IPS DF 4.7 (cell line): ENCODE measurements around the gene EMID1.

ENCODE experiments used
- DNase-seq: peaks from one replicate; pipeline ENCODE4 v3.0.0-alpha.2; 2013; ENCODE audit warnings: low spot score; ENCODE audit errors: extremely low read depth

The EMID1 gene

DNA sequence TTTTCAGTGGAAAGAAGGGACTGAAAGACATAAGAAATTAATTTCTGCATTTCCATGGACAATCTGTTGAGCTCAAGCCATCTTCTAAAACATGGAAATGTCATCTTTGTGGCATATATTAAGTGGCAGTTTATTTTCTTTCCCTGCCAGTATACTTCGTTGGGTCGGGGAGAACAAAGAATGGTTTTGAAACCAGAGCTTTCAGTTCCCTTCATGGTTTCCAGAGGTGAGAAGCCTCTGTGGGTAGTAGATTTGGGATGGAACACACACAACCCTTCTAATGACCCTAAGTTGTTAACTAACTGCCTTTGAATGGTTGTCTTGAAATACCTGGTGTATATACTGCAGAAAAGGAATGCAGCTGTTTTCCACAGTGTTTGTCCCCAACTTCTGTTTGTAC lies 83.1 kb downstream of the EMID1 start:
- DNase-seq = no peak

DNA sequence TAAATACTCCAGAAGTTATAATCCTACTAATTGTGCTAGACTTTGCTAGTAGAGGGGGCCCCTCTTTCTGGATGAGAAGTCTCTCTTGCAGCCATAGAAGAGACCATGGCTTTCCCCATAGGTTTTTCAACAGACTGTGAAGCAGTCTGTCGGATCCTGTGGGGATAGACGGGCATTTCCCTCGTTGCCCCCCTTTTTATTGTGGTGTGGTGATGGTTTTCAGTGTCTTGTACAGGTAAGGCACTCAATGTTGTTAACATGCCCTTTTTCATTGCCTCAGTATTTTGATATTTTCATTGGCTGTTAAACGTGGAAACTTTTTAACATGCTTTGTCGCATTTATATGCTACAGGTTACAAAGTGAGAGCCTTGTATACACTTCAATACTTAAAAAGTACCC lies 84.4 kb downstream of the EMID1 start:
- no peak for DNase-seq

DNA sequence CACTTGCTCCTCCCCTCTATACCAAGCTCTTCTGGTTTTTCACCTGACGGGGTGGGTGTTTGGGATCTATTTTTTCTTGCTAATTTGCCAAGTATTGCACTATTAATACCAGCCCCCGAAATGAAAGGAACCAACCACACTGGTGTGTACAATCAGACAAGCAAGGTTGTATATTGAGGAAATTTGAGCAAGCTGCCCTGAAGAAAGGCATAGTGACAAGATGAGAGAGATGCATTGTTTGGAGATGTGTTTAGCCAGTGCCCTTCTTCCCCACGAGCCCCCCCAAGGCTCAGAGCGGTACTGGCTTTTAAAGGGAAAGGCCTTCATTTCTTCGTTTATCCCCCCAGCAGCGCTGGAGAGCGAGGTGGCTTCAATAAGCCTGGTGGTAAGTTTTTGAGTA lies 85.5 kb downstream of the EMID1 start:
- DNase-seq = no peak

DNA sequence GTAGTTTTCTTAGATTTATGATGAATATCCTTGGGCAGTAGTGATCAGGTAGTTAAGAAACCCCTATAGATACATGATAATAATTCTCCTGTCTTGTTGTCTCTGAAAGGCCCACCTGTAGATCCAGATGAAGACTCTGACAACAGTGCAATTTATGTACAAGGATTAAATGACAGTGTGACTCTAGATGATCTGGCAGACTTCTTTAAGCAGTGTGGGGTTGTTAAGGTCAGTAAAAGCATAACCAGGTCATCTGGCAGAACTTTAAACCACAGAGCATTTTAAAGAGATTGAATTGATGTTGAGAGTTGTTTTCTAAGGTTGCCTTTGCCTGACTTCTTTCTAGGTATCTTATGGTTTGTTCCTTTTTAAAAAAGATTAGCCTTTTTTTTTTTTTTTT lies 86.7 kb downstream of the EMID1 start:
- DNase-seq = no peak

DNA sequence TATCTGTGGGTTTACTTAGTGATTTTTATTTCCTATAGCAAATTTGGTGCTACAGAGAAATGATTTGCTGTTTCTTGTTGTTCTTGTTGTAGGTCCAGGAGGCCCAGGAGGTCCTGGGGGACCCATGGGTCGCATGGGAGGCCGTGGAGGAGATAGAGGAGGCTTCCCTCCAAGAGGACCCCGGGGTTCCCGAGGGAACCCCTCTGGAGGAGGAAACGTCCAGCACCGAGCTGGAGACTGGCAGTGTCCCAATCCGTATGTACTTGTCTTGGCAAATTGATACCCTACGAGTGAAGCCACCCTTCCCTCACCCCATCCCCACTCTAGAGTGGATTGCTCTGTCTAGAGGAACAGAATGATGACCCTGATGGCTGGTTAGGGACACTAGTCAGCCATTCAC lies 92.9 kb downstream of the EMID1 start:
- DNase-seq = no peak

DNA sequence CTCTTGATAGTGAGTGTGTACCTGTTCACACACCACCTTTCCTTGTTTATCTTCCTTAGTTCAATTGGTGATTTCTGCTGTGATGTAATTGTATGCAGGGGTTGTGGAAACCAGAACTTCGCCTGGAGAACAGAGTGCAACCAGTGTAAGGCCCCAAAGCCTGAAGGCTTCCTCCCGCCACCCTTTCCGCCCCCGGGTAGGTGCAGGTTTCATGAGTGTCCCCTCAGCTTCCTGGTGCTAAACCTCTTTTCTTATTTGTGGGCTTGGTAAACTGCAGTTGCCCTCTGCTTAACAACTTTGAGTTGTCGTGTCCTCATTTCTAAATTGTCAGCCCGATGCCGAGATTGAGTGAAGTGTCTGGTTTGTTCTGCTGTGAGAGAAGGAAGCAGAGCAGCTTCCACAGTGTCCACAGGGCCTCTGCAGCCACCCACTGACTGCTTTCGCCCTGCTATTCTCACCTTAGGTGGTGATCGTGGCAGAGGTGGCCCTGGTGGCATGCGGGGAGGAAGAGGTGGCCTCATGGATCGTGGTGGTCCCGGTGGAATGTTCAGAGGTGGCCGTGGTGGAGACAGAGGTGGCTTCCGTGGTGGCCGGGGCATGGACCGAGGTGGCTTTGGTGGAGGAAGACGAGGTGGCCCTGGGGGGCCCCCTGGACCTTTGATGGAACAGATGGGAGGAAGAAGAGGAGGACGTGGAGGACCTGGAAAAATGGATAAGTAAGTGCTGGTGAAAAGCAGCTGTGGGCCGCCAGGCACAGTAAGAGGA lies 93.6 kb downstream of the EMID1 start:
- no peak for DNase-seq

DNA sequence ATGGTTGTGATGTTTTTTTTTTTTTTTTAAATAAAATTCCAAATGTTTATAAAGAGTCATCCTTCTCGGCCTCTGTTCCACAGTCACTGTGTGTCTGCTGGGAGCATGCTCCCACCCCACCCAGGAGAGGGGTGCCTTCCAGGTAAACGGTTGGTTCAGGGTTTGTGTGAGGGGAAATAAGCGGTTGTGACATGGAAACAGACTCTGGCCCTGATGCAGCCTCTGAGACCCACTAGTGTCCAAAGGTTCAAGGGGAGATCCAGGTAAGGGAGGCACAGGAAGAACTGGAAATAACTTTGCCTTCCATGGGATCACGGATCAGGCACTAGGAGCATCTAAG lies 94.7 kb downstream of the EMID1 start:
- DNase-seq = no peak

DNA sequence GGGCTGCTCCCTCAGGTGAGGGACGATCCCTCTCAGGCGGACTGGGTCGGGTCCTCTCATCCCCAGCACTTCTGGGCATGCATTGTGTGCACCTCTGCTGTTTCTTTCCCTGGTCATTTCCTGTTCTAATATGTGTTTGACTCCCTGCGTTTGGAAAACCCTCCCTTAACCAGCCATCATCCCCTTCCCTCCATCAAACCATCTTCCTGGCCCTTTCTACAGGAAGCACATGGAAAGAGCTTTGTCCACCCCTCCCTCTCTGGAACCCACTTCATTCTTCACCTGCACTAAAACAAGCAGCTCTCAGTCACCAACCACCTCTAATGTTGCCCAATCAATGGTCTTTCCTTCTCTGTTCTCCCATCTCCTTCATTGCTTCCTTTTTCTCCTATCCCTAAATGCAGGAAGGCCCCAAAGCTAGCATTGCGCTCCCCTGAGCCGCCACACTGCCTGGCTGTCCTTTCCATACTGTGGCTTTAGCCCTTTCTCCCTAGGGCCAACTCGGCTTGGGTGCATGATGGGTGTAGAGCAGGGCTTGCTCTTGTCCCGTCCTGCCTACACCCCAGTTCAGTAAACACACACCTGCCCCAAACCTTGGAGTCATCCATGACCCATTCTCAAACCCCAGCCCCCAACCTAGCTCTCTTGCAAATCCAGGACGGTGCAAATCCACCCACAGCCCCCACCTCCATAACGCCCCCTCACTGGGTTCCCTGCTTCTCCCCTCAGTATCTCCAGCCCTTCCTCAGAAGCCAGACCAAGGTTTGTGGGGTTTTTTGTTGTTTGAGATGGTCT lies 95.3 kb downstream of the EMID1 start:
- no peak for DNase-seq

DNA sequence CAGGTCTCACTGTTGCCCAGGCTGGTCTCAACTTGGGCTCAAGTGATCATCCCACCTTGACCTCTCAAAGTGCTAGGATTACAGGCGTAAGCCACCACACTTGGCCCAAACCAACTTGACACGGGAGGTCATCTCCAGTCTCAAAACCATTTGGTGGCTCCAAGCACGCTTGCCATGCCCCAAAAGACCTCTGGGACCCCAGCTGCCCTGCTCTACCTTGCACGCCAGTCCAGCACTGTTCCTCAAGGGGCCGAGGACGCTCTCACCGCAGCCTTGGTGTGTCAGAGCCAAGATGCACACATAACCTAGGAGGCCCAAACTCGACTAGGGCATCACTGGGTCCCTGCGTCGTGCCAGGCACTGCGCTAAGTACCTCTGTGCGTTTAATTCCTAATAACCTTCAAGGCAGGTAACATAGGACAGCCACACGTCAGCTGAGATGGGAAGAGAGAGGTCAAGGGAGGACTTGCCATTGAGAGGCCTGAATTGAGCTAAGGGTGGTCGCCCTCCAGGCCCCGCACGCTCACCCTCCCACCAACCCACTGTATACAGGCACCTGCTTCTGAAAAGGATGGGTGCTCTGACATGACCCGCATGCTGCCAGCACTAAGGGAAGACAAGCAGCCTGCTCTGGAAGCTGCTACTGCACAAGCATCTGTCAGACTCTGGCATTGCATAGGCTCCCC lies 96.2 kb downstream of the EMID1 start:
- no peak for DNase-seq

DNA sequence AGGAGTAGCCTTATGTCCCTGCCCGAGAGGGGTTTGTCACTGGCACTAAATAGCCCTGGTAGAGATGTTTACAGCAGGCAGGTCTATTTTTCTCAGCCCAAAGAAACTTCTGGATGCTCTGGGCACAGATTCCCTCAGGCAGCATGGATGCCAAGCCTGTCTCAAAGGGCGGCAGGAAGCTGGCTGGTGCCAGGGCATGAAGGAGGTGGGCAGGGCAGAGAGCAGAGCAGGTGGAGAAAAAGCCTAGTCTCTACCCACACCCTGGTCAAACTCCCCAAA lies 96.6 kb downstream of the EMID1 start:
- DNase-seq = no peak

DNA sequence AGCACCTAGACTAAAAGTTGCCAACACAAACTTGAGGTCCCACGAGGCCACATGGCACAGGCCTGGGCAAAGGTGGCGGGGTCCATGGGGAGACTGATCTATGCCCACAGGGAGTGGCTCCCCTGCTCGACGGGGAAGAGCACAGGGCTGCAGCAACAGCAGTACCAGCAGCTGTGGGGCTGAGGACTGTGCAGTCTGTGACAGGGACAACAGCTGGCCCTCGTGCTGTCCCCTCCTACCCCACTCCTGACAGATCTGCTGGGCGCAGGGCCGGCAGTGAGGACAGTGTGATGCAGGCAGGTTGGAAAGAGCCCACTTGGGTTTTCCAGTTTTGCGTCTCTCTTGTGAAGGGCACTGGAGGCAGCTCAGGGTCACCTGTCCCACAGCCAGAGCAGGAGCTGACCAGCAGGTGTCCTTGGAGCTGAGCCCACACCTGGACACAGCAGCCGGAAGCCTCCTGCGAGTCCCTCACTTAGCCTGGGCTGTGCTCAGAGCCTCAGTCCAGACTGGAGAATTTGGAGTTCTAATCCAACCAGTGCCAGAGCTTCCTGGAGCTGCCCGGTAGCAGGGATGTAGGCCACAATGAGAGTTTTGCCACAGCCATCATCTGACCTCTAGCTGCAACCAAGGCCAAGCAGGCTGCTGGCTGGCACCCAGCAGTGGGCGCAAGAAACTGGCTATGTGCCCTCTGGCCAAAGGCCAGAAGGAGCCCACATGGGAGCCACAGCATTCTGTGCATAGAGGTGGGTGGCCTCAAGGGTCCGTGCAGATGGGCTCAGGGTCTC lies 97.2 kb downstream of the EMID1 start:
- no peak for DNase-seq

DNA sequence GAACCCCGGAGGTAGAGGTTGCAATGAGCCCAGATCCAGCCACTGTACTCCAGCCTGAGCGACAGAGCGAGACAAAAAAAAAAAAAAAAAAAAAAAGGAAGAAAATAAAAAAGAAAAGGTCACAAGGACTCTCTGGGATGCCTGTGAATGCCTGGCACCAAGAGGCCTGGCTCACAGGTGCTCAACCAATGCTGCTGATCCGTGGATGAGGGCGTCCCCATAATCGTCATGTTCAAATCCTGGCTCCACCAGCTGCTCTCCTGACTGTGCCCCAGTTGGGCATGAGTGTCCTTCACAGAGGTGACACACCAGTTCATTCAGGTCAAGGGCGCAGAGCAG lies 100.1 kb downstream of the EMID1 start:
- DNase-seq = no peak

DNA sequence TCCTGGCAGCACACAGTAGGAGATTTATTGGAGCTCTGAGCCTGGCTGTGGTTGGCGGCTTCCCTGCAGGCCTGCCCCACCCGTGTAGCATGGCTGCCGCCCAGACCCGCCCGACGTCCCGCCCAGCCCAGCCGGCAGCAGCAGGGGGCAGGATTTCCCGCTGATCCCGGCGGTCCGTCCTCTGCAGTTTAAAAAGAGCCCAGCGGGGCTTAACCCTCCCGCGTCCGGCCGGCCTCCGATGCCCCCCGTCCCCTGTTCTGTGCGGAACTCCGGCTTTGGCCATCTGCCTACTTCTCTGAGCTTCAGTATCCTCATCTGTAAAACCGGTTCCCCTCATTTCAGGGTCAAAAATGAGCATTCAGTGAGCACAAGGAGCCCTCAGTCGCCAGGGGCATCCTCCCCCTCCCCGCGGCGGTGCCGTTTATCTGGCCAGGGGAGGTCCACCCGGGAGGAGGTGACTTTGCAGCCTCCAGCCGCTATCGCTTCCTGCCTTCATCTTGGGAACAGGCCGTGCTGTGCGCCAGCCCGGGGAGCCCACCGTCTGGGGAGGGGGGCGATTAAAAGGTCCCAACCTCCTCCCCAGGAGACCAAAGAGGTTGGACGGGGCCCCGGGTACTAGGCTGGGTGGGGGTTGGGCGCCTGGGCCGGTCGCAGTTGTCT lies 100.6 kb downstream of the EMID1 start, which contains the start of gene GAS2L1:
GAS2L1 (plus strand) TSS at position 476 of the 660 bp plus-strand sequence. CDS start 1,456 bp downstream, outside the sequence.
- no peak for DNase-seq

DNA sequence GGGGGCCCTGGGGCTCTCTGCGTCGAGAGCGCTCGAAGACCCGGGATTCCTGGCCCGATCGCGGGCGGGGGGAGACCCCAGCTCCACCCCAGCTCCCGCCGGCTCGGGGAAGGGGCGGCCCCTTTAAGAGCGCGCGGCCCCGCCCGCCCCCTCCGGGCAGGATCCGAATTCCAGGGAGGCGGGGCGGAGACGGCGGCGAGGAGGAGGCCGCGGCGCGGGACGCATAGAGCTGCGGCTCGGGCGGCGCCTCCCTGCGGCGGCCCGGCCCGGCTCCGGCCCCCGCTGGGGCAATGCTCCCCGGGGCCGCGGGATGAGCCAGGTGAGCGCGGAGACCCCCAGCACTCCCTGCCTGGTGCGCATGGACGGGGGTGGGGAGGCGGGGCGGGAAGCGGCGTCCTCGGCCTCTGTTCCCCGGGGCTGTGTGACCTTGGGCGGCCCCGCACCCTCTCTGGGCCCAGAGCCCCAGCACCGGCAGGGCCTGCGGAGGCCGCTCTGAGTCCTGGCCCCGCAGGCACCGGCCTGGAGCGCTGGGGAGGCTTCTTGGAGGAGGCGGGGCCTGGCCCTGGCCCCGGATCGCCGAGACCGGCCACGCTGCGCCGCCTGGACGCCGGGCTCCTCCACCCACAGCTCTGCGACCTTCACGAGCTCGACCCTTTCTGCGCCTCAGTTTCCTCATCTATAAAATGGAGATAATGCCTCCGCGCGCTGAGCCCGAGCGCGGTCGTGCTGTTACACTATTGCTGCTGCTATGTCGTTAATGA lies 101.3 kb downstream of the EMID1 start:
- DNase-seq = no peak

DNA sequence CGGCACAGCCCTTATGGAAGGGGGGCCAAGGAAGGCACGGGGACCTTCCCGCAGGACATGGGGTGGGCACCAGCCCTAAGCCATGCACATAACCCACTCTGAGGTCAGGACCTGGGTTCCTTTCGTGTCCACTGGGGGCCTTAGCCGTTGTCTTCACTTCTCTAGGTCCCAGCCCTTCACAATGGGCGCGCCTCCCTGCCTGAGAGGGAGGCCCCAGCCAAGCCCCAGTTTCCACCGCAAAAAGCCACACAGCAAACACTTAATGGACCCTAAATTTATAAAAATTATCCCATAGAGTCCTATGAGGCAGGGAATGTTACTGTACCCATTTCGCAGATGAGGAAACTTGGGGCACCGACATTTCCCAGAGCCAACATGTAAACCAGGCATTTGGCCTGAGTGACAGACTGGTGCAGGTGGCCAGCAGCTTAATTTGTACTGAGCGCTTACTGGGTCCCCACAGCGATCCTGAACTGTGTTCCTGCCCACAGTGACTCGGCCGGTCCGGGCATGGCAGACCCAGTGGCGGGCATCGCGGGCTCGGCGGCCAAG lies 102.0 kb downstream of the EMID1 start:
- DNase-seq = no peak

DNA sequence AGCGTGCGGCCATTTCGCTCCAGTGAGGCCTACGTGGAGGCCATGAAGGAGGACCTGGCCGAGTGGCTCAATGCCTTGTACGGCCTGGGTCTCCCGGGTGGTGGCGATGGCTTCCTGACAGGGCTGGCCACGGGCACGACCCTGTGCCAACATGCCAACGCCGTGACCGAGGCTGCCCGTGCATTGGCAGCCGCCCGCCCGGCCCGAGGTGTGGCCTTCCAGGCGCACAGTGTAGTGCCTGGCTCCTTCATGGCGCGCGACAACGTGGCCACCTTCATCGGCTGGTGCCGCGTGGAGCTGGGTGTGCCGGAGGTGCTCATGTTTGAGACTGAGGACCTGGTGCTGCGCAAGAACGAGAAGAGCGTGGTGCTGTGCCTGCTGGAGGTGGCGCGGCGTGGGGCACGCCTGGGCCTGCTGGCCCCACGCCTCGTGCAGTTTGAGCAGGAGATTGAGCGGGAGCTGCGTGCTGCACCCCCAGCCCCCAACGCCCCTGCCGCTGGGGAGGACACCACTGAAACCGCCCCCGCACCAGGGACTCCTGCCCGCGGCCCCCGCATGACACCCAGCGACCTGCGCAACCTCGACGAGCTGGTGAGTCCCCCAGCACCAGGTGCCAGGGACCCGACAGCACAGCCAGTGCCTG lies 102.6 kb downstream of the EMID1 start:
- no peak for DNase-seq

DNA sequence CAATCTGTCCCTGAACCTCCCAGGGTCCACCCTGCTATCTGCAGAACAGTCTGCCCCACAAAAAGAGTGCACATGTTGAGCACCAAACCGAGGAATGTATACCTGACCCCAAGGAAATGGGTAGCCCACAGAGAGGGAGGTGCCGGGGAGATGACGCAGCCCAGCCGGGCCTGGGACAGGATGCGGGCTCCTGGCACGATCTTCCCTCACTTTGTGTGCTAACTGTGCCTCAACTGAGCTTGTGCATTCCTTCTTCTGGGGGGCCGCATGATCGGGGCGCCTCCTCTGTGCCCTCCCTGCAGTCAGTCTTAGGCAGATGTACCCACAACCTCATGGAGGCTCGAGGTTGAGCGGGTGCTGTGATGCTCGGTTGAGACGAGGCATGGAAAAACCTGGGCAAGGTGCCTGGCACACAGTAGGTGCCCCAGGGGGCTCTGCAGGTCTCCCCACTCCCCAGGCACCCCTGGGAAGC lies 103.1 kb downstream of the EMID1 start:
- DNase-seq = no peak
